K562 (cell line): Measurements from ENCODE around the gene CRADD. TPM values are rescaled to one million over a fixed set of nuclear protein-coding genes. Genes with fewer than 3 reads are reported as not detected.
A peak's percentile ranks its signal among the peaks of the same experiment; 100 is the strongest.

Source experiments
- ATAC-seq: fragments of 200-7000 bp; cut with Tn5 transposase; 3 replicates; pipeline ENCODE4 v1.9.1; 2020; ENCODE audit warnings: moderate library complexity
- BruUV-seq: library from RNA; stranded (reverse); fragments of 400-500 nt; replicated peaks from 2 replicates; lab custom pipeline; 2021; lab: Mats Ljungman, UMichigan
- CTCF ChIA-PET: fragments of 300-600 bp; formaldehyde crosslinking; extraction: SDS; loops from one replicate; lab custom pipeline; 2021; ENCODE audit warnings: low intra/inter-chr PET ratio; lab: Yijun Ruan, JAX
- POLR2A ChIA-PET: fragments of 300-600, 350-650 bp; sonication (Branson Sonifier 250); formaldehyde crosslinking; extraction: SDS; loops from one replicate; lab custom pipeline; 2021; ENCODE audit warnings: antibody characterized with exemption, inconsistent platforms; lab: Yijun Ruan, JAX
- DNase-seq, 4 experiments: peaks; one replicate each; pipeline versions ENCODE4 v3.0.0 to v3.0.0-alpha.2; 2011 to 2018; ENCODE audit warnings: low spot score in 3 of 4, mixed read lengths in 3 of 4; ENCODE audit errors: extremely low read depth in 1 of 4
- FAIRE-seq: peaks from 2 replicates; lab custom pipeline; 2011; peaks lifted over from hg19 to GRCh38; lab: Jason Lieb, UNC
- H2AFZ ChIP-seq: 2 replicates; pipeline ENCODE4 v1.6.0; 2011; ENCODE audit warnings: low read depth, low read length, control low read depth, inconsistent platforms
- H3K27ac ChIP-seq: fragments of 200-600 bp; 3 replicates; pipeline ENCODE4 v1.8.0; 2011; ENCODE audit warnings: low read depth, mild to moderate bottlenecking, control low read depth, inconsistent platforms, low read length, moderate library complexity, mixed read lengths; ENCODE audit errors: extremely low read depth
- H3K27me3 ChIP-seq, 2 experiments: fragments of 300-600 bp in 1 of 2; 2 replicates in 1 of 2; 3 replicates in 1 of 2; pipeline versions ENCODE4 v1.6.0 to v1.8.0; 2011; ENCODE audit warnings: inconsistent platforms in 2 of 2, low read length in 2 of 2, mild to moderate bottlenecking in 1 of 2, mixed read lengths in 1 of 2, moderate library complexity in 1 of 2; ENCODE audit not compliant: control insufficient read depth in 2 of 2, insufficient read depth in 2 of 2
- H3K36me3 ChIP-seq: fragments of 300-600 bp; 3 replicates; pipeline ENCODE4 v1.8.0; 2011; ENCODE audit warnings: mild to moderate bottlenecking, low read length, inconsistent platforms; ENCODE audit not compliant: control insufficient read depth, insufficient read depth
- H3K4me1 ChIP-seq, 2 experiments: fragments of 200-600 bp in 1 of 2; replicated peaks in 1 of 2; 2 replicates in 1 of 2; 3 replicates in 1 of 2; pipeline versions ENCODE4 v1.5.1 to v1.8.0; 2011; ENCODE audit warnings: inconsistent platforms in 2 of 2, low read length in 2 of 2, mild to moderate bottlenecking in 1 of 2, mixed read lengths in 1 of 2, moderate library complexity in 1 of 2; ENCODE audit not compliant: control insufficient read depth in 2 of 2, insufficient read depth in 2 of 2
- H3K4me2 ChIP-seq: 2 replicates; pipeline ENCODE4 v1.6.1; 2011; ENCODE audit warnings: low read length, control low read depth, inconsistent platforms, mixed read lengths; ENCODE audit not compliant: insufficient read depth
- H3K4me3 ChIP-seq: fragments of 200-600 bp; sonication (generic), shearing (Covaris generic); 2 replicates; pipeline ENCODE4 v1.5.1; 2016; ENCODE audit warnings: control low read depth, inconsistent platforms
- H3K79me2 ChIP-seq: fragments of 200-600 bp; 3 replicates; pipeline ENCODE4 v1.8.0; 2011; ENCODE audit warnings: low read length, inconsistent platforms; ENCODE audit not compliant: control insufficient read depth, insufficient read depth
- H3K9ac ChIP-seq, 2 experiments: 2 replicates each; pipeline versions ENCODE4 v1.6.0 to v1.6.1; 2011; ENCODE audit warnings: low read depth in 2 of 2, low read length in 2 of 2, control low read depth in 1 of 2, inconsistent platforms in 1 of 2, mild to moderate bottlenecking in 1 of 2, mixed read lengths in 1 of 2; ENCODE audit not compliant: insufficient read depth in 1 of 2
- H3K9me1 ChIP-seq: one replicate; pipeline ENCODE4 v1.6.0; 2011; ENCODE audit warnings: inconsistent platforms, mild to moderate bottlenecking, low read length, moderate library complexity; ENCODE audit not compliant: control insufficient read depth, insufficient read depth
- H3K9me3 ChIP-seq: replicated peaks from 2 replicates; pipeline ENCODE4 v1.5.1; 2011; ENCODE audit warnings: low read depth, low read length, inconsistent platforms; ENCODE audit not compliant: control insufficient read depth, insufficient read depth
- H4K20me1 ChIP-seq: replicated peaks from 2 replicates; pipeline ENCODE4 v1.6.1; 2011; ENCODE audit warnings: low read length, inconsistent platforms, mixed read lengths; ENCODE audit not compliant: control insufficient read depth, insufficient read depth
- FOSL1 ChIP-seq: fragments of 200-800 bp; sonication (Bioruptor generic); conservative IDR thresholded peaks from 2 replicates; pipeline ENCODE4 v1.6.1; 2016; ENCODE audit warnings: missing genetic modification characterization, missing compliant biosample characterization
- MCM5 ChIP-seq: fragments of 450-650 bp; IDR thresholded peaks from 2 replicates; pipeline ENCODE4 v1.6.1; 2016; ENCODE audit warnings: low read depth
- NKRF ChIP-seq: fragments of 450-650 bp; IDR thresholded peaks from 2 replicates; pipeline ENCODE4 v1.6.1; 2016; ENCODE audit warnings: borderline replicate concordance
- NR2C2 ChIP-seq, 2 experiments: fragments of 200-800 bp in 1 of 2; sonication (Bioruptor generic) in 1 of 2; sonication (generic) in 1 of 2; formaldehyde crosslinking in 1 of 2; IDR thresholded peaks; 2 replicates each; pipeline versions ENCODE4 v1.6.1 to v1.8.0; 2016 to 2022; ENCODE audit warnings: mild to moderate bottlenecking in 1 of 2, missing compliant biosample characterization in 1 of 2, missing genetic modification characterization in 1 of 2, missing genetic modification reagents in 1 of 2
- PHTF2 ChIP-seq: fragments of 250-450 bp; sonication (Bioruptor Pico); IDR thresholded peaks from 2 replicates; pipeline ENCODE4 v1.5.0; 2021; ENCODE audit warnings: mild to moderate bottlenecking
- RERE ChIP-seq: sonication (generic); formaldehyde crosslinking; IDR thresholded peaks from 2 replicates; pipeline ENCODE4 v1.8.0; 2023; ENCODE audit warnings: missing genetic modification reagents, mild to moderate bottlenecking, borderline replicate concordance
- SAFB ChIP-seq: fragments of 200-400 bp; formaldehyde crosslinking; IDR thresholded peaks from 2 replicates; pipeline ENCODE4 v1.6.1; 2017; ENCODE audit warnings: low read depth, low read length, borderline replicate concordance
- THRAP3 ChIP-seq: fragments of 450-650 bp; IDR thresholded peaks from 2 replicates; pipeline ENCODE4 v1.6.1; 2016; ENCODE audit warnings: mild to moderate bottlenecking, inconsistent platforms, borderline replicate concordance
- ZNF445 ChIP-seq: fragments of 250-450 bp; sonication (Bioruptor Pico); IDR thresholded peaks from 2 replicates; pipeline ENCODE4 v1.4.0; 2020; ENCODE audit warnings: low read depth, mild to moderate bottlenecking, moderate library complexity
- ZNF695 ChIP-seq: fragments of 450-650 bp; formaldehyde crosslinking; IDR thresholded peaks from 2 replicates; pipeline ENCODE4 v1.4.0; 2020; ENCODE audit warnings: mild to moderate bottlenecking, moderate library complexity
- WGBS: fragments of 100-300 bp; shearing (Covaris generic); methylation state at CpG from one replicate; pipeline ENCODE4 v1.1.6; 2016; ENCODE audit warnings: low coverage, mixed read lengths; ENCODE audit not compliant: insufficient coverage; ENCODE audit errors: missing lambda C conversion rate; 5-methylcytosine and 5-hydroxymethylcytosine counted together
- in situ Hi-C: fragments of 300-500 bp; cut with MboI; formaldehyde crosslinking; loops from 4 replicates; pipeline ENCODE4 v1.15.0; 2018; ENCODE audit warnings: inconsistent platforms, mixed read lengths
- intact Hi-C: fragments of 100-400 bp; cut with micrococcal nuclease; formaldehyde crosslinking; loops from 2 replicates; pipeline ENCODE4 v1.14.2; 2022
- polyA plus RNA-seq, 8 experiments: library from polyadenylated mRNA; depleted of rRNA in 4 of 8; stranded (reverse) in 5 of 8; unstranded in 3 of 8; fragments of >200 nt; fragmentation: Nextera tagmentation in 2 of 8; fragmentation: Illumina TruSeq in 1 of 8; extraction: Ambion mirVana in 2 of 8; extraction: Trizol in 1 of 8; gene quantifications; 2 replicates each; pipeline versions ENCODE4 v1.2.1 to v1.2.3, GENCODE V29; 2011 to 2014; ENCODE audit warnings: inconsistent platforms in 1 of 8, missing spikeins in 1 of 8
- total RNA-seq, 7 experiments: library from RNA; depleted of rRNA in 6 of 7; stranded (reverse); fragments of >200 nt in 6 of 7; fragmentation: Illumina TruSeq in 2 of 7; extraction: Trizol in 2 of 7; gene quantifications; 2 replicates each; pipeline versions ENCODE4 v1.2.1 to v1.2.3, GENCODE V29; 2011 to 2021; ENCODE audit warnings: low replicate concordance in 1 of 7

The CRADD gene
- total and polyA plus RNA-seq, 9 of the 15 experiments (the other 6 are each of a cell fraction or from before 2014, with no cell fraction given) = 20.5 to 41.1 (median 25.9) TPM

GRCh38 chr12:93831374-93831773 lies 154.2 kb downstream of the CRADD start:
- Histone ChIP-seq H3K27me3 (no peaks in the 10 kb centered on the region), H3K9ac (no peak overlapping the region), H3K9me1 (no peaks in the 10 kb centered on the region), H3K4me1 (no peaks in the 10 kb centered on the region), H3K36me3 (no peaks in the 10 kb centered on the region), H3K79me2 (no peaks in the 10 kb centered on the region), H2AFZ (no peak overlapping the region), H4K20me1 (no peaks in the 10 kb centered on the region), H3K9me3 (no peaks in the 10 kb centered on the region), H3K27ac (no peak overlapping the region), H3K4me3 (no peak overlapping the region), H3K4me2 (no peak overlapping the region)
- DNase-seq (no peak), ATAC-seq (no peak), FAIRE-seq (peak; percentile 35)
- in situ Hi-C loops (no loop called here), intact Hi-C loops (no loop called here)
- WGBS = 62% methylated on average over 5 of the region's 5 CpGs
- BruUV-seq = no TSS peak
- ChIA-PET POLR2A (no interaction called here), CTCF (no interaction called here)
- TF ChIP-seq NKRF (no peak), ZNF445 (no peak), NR2C2 (CRISPR knock-in tag; IDR thresholded peaks at IDR 0.05) (no peak), NR2C2 (tag; IDR thresholded peaks at IDR 0.05) (no peak), RERE (CRISPR knock-in tag) (no peak), FOSL1 (tag) (no peak), PHTF2 (CRISPR knock-in tag) (no peak), MCM5 (no peak), ZNF695 (CRISPR knock-in tag) (no peak), SAFB (no peak), THRAP3 (no peak)
